ENCODE data around the gene ZCCHC24.

DNA sequence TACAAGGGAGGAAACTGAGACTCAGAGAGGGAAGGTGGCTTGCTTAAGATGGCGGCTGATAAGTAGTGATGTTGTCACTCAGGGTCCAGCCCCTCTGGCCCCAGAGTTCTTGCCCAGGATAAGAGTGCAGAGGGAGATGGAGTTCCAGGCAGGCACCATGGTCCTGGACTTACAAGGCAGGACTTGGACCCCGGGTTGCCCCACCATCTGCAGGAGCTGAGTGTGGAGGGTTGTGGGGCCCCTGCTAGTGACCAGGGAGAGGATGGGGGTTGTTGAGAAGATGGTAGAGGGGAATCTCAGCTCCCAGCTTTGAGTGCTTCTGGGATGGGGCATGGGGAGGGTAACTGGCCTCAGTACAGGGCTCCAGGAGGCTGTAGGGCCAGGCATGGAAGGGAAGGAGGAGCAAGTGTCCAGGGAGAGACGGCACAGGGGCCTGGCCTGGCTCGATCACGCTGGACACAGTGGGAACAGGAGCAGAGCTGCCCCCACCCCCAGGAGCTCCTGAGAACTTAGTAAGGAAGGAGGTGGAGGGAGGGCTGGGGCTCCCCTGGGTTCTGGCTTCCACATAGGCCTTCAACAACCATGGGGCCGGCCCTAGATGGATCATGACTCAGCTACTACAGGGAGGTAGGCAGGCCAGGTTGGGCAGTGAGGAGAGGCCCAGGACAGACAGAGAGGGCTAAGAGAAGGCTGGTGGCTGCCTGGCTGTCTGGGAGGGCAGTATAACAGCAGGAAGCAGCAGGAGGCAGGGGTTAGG lies 69.9 kb downstream of the ZCCHC24 start:
- TF ChIP-seq, protein P1, sequence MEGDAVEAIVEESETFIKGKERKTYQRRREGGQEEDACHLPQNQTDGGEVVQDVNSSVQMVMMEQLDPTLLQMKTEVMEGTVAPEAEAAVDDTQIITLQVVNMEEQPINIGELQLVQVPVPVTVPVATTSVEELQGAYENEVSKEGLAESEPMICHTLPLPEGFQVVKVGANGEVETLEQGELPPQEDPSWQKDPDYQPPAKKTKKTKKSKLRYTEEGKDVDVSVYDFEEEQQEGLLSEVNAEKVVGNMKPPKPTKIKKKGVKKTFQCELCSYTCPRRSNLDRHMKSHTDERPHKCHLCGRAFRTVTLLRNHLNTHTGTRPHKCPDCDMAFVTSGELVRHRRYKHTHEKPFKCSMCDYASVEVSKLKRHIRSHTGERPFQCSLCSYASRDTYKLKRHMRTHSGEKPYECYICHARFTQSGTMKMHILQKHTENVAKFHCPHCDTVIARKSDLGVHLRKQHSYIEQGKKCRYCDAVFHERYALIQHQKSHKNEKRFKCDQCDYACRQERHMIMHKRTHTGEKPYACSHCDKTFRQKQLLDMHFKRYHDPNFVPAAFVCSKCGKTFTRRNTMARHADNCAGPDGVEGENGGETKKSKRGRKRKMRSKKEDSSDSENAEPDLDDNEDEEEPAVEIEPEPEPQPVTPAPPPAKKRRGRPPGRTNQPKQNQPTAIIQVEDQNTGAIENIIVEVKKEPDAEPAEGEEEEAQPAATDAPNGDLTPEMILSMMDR (IDR thresholded peaks at IDR 0.05), result no peak
- no peak for TF ChIP-seq POLR2A (IDR thresholded peaks at IDR 0.05)
